ENCODE data around the gene KIF25.

The KIF25 gene

GRCh38 chr6:167997642-167998041 lies at the start of gene KIF25:
Gene KIF25, plus strand, starts transcription at chr6:167997671. Its CDS starts 31,915 bp downstream, at chr6:168029586.
- no peak for DNase-seq

GRCh38 chr6:167947716-167948115 lies 49.8 kb upstream of the KIF25 start:
- DNase-seq, result no peak

- DNase-seq, result no peak
Observed at GRCh38 chr6:167948716-167949115, 48.8 kb upstream of the KIF25 start.

DNA sequence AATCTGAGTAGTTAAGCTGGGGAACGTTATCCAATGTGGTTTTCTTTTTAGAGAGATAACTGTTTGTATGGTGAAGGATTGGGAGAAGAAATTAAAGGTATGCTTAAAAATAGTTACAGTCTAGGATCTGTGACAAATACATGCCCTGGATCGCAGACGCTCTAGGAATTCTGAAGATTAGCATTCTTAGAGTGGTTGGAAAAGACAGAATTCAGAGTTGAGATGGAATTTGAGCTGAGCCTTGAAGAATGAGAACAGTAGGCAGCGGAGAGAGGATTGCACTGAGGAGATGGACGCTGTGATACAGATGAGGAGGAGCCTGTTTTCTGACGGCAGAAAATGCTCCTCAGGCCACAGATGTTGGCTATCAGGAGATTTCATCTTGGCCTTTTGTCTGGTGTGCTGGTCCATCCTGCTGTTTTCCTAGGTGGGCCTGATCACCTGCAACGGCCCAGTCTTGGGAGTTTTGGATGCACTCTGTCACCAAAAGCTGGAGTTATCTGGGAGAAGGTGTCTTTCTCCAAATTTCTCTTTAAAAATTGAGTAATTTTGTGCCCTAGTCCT lies 48.3 kb upstream of the KIF25 start:
- DNase-seq, result no peak

DNA sequence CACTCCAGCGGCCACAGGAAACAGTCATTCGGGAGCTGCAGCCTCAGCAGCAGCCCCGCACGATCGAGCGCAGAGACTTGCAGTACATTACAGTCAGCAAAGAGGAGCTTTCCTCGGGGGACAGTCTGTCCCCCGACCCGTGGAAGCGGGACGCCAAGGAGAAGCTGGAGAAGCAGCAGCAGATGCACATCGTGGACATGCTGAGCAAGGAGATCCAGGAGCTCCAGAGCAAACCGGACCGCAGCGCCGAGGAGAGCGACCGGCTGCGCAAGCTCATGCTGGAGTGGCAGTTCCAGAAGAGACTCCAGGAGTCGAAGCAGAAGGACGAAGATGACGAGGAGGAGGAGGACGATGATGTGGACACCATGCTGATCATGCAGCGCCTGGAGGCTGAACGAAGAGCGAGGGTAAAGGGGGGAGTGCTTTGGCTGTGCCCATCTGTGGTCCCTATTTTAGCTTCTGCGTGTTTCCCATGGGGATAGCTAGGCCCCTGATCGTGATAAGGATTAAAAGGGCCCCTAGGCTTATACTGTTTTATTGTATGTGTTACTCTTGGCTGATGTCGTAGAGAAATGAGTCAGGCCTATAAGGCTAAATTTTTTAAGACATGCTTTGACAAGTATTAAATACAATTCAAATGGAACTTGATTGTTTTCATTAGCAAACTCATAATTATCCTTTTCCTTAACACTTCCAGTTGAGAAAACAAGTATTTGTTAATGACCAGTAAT lies 45.5 kb upstream of the KIF25 start:
- DNase-seq, result no peak

- no peak for DNase-seq
Observed at GRCh38 chr6:167952512-167952859, 45.0 kb upstream of the KIF25 start.

DNA sequence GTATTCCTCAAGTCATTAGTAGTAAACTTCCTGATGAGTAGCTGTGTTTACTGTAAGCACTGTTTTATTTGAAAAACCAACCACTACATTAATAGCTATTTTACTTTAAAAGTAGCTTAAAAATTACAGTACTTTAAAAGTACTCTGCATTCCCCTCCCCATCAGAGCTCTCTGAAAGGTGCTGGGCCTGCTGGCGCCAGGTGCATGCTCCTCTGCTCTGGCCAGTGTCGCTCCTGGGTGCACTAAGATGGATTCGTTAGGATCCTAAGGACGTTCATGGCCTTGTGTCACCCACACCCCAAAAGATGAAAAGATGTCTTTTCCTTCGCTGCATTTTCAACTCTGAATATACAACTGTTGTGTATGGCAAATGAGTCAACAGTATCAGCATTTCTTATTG lies 43.9 kb upstream of the KIF25 start:
- no peak for DNase-seq

DNA sequence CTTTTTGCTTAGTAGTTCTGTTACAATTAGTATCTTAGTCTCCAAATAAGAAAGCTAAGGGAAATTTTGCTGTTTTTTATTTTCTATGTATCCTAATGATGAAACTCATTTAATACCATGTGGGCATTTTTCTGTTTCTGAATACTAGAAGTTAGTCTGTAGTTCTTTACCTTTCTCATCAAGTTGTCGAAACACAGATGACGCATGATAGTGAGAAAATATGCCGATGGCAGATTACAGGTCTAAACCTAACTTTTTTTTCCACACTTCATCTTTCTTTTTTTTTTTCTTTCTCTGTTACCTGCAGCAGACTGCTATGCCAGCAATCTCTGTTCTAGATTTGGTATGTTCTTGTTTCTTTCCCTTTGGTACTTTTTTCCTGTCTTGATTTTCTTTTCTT lies 43.3 kb upstream of the KIF25 start:
- no peak for DNase-seq

- no peak for DNase-seq
Observed at GRCh38 chr6:167956491-167956890, 41.0 kb upstream of the KIF25 start.

- DNase-seq, result no peak
Observed at GRCh38 chr6:167956983-167957492, 40.4 kb upstream of the KIF25 start.

DNA sequence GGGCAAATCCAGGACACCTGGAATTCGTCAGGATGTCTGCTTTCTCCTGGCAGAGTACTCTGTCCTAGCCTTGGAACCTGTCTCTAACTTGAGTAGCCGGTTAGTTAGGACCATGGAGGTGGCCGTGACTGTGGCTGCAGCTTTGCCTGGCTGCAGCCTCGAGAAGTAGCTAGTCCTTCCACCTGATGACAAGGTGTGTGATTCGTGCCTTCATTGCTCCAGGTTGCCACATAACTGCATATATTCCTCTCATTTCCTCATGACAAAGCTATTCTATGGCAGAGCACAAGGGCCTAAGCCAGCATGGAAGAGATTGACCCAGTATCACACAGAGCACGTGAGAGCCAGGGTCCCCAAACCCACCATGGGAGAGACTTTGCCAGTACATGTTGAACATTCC lies 39.8 kb upstream of the KIF25 start:
- DNase-seq, result no peak

DNA sequence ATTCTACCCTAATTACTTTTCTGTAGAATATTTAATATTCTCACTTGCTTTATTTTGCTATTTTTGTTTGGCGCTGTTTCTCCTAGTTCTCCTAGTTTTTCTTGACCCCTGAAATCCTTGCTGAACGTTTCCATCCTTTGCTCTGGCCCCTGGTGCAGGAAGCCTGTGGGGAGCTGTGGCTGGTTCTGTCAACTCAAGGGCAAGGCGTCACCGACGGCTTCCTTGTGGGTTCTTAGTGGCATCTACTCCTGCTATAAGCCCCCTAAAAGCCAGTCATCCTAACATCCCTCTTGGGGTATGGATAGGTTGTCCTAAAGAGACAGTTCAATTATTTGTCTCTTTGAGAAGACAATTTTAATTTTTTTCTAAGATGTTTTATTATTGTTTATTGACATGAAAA lies 36.9 kb upstream of the KIF25 start:
- no peak for DNase-seq

- no peak for DNase-seq
Observed at GRCh38 chr6:167962711-167963110, 34.8 kb upstream of the KIF25 start.

GRCh38 chr6:167963589-167964057 lies 33.8 kb upstream of the KIF25 start:
- DNase-seq, result no peak

DNA sequence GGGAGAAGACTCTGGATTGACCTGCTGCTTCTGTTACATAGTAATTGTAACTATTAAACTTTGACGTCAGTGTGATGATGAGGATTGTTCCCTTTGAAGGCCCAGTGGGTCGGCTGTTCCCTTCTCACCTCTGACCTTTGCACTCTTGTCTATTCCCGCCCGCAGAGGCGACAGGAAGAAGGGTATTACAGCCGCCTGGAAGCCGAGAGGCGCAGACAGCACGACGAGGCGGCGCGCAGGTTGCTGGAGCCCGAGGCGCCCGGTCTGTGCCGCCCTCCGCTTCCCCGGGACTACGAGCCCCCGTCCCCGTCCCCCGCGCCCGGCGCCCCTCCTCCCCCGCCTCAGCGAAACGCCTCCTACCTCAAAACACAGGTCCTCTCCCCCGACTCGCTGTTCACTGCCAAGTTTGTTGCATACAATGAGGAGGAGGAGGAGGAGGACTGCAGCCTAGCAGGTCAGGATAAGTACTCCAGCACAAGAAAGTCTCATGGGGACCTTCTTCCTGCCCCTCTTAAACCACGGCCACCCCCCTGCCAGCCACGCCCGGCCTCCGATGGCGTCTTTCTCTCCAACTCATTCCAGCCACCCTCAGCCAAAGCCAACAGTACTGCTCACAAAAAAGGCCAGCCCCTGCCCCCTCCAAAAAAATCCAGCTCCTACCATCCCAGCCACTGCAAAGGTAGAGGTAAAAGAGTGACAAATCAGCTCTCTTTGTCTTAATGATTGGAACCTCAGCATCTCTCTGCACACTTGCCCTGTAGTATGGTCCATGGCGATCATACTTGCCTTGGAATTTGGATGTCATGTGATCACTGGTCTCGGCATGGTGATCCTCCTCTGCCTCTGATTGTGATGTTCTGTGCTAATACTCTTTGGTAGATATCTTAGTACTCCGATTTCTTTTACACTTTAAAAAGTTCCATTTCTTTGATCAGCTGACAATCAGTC lies 31.6 kb upstream of the KIF25 start:
- no peak for DNase-seq

DNA sequence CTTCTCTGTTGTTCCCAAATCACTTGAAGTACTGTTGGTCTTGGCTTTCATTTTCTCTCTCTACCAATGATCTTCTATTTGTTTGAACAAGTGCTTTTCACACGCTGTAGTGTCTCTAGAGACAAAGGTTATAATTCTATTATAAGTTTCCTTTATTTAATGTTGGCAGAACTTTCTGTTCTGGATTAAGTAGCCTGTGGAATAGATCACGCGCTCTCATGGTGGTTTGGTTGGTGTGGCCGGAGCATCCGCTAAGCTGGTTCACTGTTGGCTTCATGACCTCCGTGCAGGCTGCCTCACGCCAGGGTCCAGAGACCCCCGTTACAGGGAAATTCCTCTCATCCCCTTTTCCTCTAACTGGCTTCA lies 30.9 kb upstream of the KIF25 start:
- DNase-seq, result no peak

DNA sequence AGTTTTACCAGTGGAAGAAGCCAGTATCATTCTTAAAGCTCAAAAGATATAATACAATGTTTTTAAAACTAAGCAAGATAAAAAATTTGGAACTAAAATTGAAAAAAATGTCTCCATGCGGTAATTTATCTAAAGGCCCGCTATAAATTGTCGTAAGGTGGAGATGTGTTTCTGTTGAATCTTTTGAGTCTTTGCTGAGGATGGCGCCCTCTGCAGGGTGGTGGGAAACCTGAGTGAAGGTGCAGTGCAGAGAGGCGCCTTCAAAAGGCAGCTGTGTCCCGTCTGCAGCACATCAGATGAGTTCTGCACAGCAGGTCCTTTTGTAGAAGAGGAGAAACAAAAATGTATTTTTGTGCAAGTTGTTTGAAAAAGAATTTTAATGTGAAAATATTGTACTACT lies 29.4 kb upstream of the KIF25 start:
- DNase-seq, result no peak

DNA sequence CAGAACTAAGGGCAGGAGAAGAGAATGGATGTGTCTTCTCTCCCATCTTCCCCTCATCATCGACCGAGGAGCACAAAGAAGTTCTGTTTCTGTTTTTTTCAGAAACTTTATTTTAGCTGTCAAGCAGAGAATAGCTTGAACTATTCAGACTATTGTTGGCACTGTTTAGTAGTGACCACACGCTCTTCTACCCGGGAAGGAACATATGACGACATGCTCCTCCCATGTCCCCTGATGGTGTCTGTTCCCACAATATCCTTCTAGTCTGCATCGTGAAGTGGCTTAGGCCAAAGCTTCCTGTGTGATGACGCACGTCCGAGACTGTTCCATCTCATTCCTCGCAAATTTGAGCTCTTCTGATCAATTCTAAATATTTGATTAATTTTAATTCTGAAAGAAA lies 27.2 kb upstream of the KIF25 start:
- DNase-seq, result no peak

- DNase-seq, result no peak
Observed at GRCh38 chr6:167972193-167972592, 25.3 kb upstream of the KIF25 start.

DNA sequence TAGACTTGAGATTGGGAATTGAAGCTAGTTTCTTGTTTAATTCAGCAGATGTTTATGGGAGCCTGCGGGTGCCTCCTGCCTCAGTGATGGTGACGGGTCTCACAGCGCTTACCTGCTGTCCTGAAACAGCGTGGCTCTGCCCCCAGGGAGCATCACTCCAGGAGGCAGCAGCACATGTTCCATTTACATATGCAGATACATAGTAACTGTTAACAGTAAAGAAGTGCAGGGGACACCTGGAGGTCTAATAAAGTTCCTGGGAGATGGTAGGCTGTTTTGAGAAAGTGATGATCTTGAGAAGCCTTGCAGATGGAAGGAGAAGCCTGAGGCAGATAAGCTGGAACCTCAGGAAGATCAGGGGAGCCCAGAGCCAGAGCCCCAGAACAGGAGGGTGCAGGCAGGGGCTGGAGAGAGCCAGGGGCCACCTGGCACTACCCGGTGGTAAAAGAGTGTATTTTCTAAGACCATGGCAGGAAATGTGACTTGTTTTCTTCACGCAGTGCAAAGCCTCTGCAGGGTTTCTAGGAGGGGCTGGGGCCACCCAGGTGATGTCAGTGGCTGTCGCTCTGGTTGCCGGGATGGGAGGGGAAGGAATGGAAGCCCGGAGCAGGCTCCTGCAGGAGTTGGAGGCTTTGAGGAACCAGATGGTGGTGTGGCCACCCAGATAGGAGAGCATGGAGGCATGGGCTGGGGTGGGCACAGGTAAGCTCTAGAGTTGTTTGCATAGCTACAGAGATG lies 24.2 kb upstream of the KIF25 start:
- no peak for DNase-seq

DNA sequence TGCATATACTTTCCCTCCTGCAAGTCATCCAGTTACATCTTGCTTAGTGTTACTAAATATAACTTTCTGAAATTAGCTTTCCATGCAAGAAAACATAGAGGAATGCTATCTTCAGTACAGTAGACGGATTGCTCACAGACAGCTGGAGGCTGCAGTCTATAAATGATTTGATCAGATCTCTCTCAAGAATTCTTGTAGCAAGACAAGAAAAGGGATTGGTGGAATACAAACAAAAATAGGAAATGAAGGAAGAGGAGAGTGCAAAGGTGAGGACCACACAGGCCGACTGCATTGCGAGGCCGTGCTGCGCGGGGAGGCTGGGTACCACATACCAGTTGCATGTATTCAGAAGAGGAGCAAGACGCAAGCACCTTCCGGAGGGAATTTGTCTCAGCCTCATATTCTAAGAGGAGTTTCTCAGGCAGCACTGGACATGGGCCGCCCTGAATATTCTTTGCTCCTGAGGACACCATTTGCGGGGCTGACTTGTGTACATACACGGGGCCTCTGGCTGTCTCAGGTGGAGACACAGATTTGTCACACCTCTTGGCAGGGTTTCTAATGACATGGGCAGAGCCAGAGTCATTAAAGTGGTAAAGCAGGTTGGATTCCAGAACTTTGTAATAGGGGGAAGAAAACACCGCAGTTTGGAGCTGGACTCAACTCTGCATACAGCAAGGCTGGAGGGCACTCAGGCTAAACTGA lies 22.7 kb upstream of the KIF25 start:
- DNase-seq, result no peak

DNA sequence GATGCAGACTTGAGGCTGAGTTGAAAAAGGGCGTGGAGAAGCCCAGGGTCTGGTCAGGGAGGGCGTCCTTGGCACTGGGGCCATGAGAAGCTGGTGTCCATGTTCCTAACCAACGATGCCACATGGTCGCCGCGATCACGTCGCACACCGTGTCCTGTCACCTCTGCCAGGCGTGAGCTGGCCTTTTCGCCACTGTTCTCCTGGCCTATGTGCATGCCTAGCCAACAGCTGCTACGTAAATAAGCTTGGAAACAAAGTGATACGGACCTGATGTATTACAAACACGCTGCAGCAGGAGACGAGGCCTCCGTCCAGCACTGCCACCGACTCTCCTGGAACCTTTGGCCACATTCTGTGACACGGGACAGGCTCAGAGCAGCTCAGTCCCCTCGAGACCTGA lies 22.0 kb upstream of the KIF25 start:
- DNase-seq, result no peak
